Kidney epithelial cell (primary cell): ENCODE measurements around the gene AIG1. TPM values are rescaled to one million over a fixed set of nuclear protein-coding genes. Genes with fewer than 3 reads are reported as not detected.

Experiments used
- DNase-seq: peaks from one replicate; pipeline ENCODE4 v3.0.0-alpha.2; 2010; ENCODE audit warnings: low read depth
- H3K27me3 ChIP-seq: 2 replicates; pipeline ENCODE4 v1.6.0; 2011; ENCODE audit warnings: low read length; ENCODE audit not compliant: control insufficient read depth, insufficient read depth
- H3K36me3 ChIP-seq: 2 replicates; pipeline ENCODE4 v1.5.1; 2011; ENCODE audit warnings: low read length; ENCODE audit not compliant: control insufficient read depth, insufficient read depth
- H3K4me3 ChIP-seq: 2 replicates; pipeline ENCODE4 v1.5.1; 2011; ENCODE audit warnings: low read depth, mild to moderate bottlenecking, control low read depth, low read length
- CTCF ChIP-seq: IDR thresholded peaks from 2 replicates; pipeline ENCODE4 v1.5.1; 2011; ENCODE audit warnings: mild to moderate bottlenecking, moderate library complexity, low read length, control low read depth, inconsistent platforms; ENCODE audit not compliant: insufficient read depth, poor library complexity, severe bottlenecking
- total RNA-seq: library from RNA; depleted of rRNA; stranded (reverse); fragments of >200 nt; gene quantifications from 2 replicates; pipeline ENCODE4 v1.2.3, GENCODE V29; 2015

AIG1 gene
- total RNA-seq, 1 donor from 2014 or later = 62.5 TPM

GRCh38 chr6:143098054-143098671 is 37.5 kb downstream of the AIG1 start:
- DNase-seq = no peak
- Histone ChIP-seq H3K4me3 (no peak overlapping the region), H3K36me3 (no peaks in the 10 kb centered on the region), H3K27me3 (no peaks in the 10 kb centered on the region)
- no peak for TF ChIP-seq CTCF

DNA sequence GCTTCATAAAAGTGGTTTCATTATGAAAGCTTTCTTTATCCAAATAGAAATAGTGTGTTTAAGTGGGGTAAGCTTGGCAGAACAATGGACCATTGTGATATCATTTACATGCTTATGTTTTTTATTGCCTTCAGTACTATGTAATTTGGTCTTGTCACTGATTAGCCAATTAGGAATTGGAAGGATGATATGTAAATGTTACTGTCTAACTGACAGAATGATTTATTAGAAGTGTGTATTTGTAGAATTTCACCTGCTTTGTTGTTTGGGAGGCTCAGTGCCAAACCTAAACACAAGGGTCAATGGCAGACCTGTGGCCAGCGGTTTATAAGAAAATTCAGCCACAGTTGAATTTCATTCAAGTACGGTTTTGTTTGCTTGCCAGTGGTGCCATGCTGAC is 39.0 kb downstream of the AIG1 start:
- H3K27me3 ChIP-seq = no peaks in the 10 kb centered on the region
- TF ChIP-seq CTCF = no peak
- no peaks in the 10 kb centered on the region for H3K36me3 ChIP-seq
- no peak overlapping the region for H3K4me3 ChIP-seq
- no peak for DNase-seq

DNA sequence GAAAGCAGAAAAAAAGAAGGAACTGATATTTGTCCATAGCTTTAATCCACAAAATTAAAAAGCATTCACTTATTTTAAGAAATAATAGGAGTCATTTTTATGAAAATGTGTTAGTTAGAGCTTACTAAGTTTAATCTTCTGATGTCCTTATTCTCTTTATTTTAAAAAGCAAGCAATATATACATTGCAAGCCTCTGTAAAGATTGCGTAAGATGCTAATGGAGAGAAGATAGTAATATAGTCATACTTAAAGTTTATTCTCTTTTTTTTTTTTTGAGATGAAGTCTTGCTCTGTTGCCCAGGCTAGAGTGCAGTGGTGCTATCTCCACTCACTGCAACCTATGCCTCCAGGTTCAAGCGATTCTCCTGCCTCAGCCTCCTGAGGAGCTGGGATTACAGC is 39.7 kb downstream of the AIG1 start:
- TF ChIP-seq CTCF = no peak
- Histone ChIP-seq H3K27me3 (no peaks in the 10 kb centered on the region), H3K36me3 (no peaks in the 10 kb centered on the region), H3K4me3 (no peak overlapping the region)
- DNase-seq = no peak

- no peaks in the 10 kb centered on the region for H3K27me3 ChIP-seq
- no peak for TF ChIP-seq CTCF
Observed at GRCh38 chr6:143103916-143104315, 43.2 kb downstream of the AIG1 start.

GRCh38 chr6:143107440-143107839 is 46.8 kb downstream of the AIG1 start:
- no peak for DNase-seq
- Histone ChIP-seq H3K36me3 (no peaks in the 10 kb centered on the region), H3K4me3 (no peak overlapping the region), H3K27me3 (no peaks in the 10 kb centered on the region)
- TF ChIP-seq CTCF = no peak

More at GRCh38 chr6:143103916-143104315, 43.2 kb downstream of the AIG1 start:
- H3K4me3 ChIP-seq = no peak overlapping the region
- H3K36me3 ChIP-seq = no peaks in the 10 kb centered on the region
- DNase-seq = no peak
